CD4-positive, alpha-beta T cell treated with Interleukin-2 at 100 ng/mL for 4 hours (primary cell): ENCODE results near the gene AKT2.

Source experiments
- DNase-seq: peaks from one replicate; pipeline ENCODE4 v3.0.0-alpha.2; 2020; ENCODE audit warnings: low spot score

The AKT2 gene

DNA sequence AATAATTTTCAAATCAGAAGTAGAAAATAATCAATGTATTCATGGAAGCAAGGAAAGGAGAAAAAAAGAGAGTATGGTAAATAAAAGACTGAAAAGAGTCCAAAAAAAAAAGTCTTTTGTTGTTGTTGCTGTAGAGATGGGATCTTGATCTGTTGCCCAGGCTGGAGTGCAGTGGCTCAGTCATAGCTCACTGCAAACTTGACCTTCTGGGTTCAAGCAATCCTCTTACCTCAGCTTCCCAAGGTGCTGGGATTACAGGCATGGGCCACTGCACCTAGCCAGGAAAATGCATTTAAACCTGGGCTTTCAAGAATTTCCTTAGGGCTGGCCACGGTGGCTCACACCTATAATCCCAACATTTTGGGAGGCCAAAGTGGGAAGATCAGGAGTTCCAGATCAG is 100.9 kb downstream of the AKT2 start:
- no peak for DNase-seq
